NCI-H345 treated with DMSO at 0.1 percent for 48 hours (cell line): ENCODE measurements around the gene FBXL7.

Experiments used
- DNase-seq: peaks from one replicate; lab custom pipeline; 2025; ENCODE audit not compliant: unreplicated experiment; lab: John Stamatoyannopoulos, UW

Gene FBXL7

DNA sequence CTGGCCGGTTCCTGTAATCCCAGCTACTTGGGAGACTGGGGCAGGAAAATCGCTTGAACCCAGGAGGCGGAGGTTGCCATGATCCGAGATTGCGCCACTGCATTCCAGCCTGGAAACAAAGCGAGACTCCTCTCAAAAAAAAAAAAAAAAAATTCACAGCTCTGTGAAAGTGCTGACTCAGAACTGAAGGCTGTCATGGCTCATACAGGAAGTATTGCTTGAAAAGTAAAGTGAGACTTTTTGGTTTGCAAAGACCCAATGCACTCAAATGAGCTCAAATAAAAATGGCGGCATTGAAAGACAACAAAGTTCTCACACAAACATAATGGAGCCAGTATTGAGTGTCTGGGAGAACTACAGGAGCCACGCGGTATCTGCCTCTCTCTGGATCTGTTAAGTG is 202.1 kb downstream of the FBXL7 start:
- DNase-seq: no peak

DNA sequence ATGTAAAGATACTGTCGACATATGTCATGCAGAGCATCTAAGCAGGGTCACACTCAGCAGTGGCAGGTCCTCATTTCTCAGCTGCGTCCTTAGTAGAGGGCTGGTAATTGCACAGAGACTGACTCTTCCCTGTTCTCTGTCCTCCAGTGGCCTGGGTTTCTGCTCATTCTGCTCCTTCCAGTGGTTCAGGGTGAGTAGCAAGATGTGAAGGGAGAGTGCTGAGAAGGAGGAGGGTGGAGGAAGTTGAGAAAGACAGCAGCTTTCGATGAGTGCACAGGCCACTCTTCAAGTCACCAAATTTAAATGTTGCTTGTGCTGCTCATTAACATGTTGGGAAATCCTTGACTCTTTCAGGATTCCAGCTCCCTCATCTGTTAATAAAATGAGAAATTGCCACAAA is 203.9 kb downstream of the FBXL7 start:
- DNase-seq: no peak

DNA sequence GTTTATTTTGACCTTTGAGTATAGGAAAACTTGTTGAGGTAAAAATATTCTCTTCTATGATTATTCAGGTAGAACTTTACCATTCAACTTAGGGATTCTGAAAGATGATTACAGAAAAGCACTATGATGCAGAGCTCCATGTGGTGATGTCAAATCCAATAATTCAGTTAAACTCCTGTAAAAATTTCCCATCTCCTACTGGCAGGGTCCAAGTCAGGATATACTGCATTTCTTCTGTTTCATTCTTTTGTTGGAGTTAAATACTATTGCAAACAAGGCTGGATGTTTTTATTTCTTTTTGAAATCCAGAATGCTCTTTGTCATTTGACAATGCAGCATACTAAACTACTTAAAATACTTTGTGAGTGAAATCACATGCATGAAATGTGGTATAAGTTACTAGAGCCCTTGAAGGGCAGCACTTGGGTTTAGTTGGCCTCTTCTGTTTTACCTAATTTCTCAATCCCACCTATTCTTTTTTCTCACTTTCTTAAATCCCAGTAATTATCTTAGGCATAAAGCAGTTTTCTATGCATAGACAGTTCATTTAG is 204.5 kb downstream of the FBXL7 start:
- DNase-seq: no peak

DNA sequence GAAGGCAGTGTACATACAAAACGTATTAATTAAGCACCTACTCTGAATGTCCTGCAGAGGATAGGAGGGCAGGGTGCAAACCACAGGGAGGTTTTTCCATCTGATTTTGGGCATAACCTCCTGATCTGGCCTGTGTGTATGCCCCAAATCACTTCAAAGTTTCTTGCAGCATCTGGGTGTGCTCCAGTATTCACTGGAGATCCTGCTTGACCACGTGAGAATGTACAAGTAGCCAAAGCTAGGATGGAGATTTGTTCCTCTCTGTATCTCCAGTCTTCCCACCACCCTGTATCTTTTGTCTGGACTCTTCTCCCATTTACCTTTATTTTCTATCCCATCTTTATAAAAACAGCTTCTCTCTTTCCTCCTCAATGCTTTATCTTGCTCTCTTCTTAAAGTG is 207.7 kb downstream of the FBXL7 start:
- no peak for DNase-seq

DNA sequence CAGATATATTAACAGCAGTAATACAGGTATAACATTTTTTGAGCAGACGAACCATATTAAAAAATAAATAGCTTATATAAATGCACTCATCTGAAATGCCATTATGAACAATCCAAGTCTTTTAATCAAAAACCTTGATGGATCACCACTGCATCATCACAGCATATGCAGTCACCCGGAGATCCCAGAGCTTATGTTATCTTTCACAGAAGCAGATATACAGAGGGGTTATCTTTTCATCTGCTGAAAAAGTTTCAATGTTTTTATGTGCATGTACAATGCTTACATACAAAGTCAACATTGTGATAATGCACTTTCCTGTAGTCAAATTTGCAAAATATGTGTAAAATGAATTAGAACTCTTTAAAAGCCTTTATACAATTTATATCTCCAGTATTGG is 211.9 kb downstream of the FBXL7 start:
- DNase-seq: no peak

DNA sequence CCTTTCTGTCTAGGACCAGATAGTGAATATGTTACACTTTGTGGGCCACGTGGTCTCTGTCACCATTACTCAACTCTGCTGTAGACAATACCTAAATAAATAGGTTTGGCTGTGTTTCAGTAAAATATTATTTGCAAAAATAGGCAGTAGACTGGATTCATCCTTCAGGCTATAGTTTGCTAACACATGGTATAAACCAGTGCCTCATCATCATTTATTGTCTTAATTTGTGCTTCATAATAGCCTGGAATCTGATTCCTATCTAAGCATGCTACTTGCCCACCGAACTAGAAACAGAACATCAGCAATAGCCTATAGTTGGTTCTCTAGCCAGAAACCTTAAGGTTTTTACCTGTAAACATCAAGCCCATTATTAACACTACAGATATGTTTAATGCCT is 215.6 kb downstream of the FBXL7 start:
- DNase-seq: no peak

DNA sequence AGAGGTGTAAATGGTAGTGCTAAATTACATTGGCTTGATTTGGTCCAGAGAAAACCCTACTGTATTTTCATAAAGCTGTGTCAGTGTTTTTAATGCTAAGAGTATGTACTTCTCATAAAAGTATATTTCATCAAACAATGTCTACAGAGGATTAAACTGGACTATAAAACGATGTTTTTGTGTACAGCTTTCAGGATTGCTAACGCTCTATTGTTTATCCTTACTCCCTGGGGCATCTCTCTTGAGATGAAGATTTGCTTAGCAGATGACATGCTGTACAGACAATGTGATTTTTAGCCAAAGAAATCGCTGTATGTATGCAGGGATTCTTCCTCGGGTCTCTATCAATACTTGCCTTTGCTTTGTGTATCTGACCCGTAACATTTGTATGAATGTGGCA is 216.0 kb downstream of the FBXL7 start:
- DNase-seq: no peak

DNA sequence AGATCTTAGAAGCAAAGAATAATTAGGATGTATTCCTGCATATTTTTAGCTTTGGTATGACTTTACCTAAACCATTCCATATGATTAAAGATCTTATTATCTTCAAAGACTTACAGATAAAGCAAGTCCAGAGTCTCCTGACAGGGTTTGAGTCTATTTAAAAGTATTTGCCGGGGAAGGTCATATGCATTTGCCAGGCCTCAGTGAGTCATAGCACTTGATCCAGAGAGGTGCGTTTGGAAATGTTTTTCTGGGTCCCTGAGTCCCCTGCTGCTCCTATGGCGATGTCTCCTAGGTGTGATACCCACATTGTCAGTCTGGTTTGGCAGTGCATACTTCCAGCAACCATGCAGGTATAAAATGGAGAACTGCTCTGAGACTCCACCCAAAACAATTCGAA is 217.0 kb downstream of the FBXL7 start:
- DNase-seq: no peak

DNA sequence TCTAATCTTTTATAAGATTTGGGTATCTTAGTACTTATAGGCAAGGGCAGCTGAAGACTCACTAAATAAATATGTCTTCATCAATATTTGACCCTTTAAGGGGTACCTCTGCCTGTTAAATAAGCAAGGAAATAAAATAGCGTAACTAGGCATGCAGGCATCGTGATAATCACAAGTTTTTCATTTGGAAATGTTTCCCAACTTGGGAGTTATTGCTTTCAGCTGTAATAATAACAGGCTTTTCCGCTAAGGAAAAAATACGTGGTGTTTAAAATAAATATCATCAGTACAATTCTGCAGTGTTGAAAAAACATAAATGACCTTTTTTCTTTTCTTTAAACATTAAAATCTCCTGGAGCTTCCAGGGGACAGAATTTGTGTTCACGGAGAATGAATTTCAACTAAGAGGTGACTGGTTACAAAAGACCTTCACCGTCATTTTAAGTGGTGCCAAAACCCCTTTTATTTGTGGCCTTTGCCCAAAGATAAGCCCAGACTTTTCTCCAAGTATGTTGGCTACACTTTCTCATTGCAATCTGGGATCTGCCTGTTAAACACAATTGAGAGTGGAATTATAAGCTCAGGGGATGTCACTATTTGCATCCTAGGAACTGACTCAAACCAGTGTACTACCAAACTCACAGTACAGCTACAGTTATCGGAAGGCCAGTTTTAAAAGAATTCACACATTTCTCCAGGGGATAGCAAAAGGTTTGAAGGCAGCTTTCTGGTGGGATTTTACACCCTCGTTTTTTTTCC is 218.6 kb downstream of the FBXL7 start:
- DNase-seq: no peak

DNA sequence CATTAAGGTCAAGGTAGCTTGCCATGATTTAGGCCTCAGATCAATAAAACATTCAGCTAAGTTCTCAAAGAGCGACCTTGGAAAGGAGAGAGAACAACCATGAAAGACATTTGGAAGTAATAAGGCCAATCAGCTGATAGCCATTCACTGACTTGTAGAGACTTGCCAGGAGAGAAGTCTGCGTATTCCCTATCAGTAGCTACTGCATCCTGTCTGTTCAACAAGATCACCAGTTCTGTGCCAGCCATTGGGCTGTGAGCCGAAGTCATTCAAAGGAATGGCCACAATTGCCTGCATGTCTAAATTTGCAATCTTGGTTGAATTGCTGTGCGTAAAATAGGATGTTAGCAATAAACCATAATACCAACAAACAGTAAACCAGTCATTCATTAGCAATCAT is 219.8 kb downstream of the FBXL7 start:
- DNase-seq: no peak

DNA sequence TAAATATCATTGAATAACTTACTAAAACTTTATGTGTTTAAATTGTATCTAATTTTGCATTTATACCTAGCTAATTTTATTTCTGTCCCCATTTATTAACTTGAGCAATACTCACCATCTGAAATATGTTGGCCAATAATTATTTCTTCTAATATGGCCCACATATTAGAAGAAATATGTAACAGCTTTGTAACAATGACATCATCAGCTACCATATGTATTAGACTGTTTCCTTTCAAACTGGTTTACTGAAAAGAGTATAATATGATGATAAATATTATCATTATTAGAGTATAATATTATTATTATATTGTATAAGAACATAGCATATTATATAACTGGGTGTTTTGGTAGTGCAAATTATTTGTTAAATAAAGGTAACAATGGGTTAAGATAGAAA is 220.5 kb downstream of the FBXL7 start:
- DNase-seq: no peak

DNA sequence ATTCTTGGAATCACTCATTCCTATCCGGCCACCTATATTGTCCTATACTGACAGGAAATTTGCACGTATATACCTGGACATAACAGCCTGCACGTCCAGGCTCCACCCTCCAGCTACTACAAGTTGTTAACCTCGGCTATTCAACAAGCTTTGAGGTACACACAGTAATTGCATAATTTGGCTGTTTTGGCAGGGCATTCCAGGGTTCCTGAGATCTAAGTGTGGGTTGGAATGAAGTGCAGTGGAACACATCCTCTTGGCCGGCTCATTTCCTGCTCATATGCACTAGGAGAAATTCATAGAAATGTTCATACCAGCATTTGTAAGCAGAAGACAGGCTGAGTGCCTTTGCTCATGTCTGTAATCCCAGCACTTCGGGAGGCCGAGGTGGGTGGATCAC is 222.3 kb downstream of the FBXL7 start:
- DNase-seq: no peak

DNA sequence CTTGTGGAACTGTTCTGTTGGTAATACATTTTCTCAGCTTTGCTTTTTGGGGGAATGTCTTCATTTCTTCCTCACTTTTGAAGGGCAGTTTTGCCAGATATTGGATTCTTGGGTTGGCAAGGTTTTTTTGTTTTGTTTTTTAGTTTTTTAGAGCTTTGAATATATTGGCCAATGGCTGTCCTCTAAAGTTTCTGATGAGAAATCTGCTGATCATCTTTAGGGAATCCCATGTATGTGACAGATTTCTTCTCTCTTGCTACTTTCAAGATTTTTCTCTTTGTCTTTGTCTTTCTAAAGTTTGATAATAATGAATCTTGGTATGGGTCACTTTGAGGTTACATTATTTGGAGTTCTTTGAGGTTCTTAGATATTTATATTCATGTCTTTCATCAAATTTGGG is 227.4 kb downstream of the FBXL7 start:
- DNase-seq: no peak

DNA sequence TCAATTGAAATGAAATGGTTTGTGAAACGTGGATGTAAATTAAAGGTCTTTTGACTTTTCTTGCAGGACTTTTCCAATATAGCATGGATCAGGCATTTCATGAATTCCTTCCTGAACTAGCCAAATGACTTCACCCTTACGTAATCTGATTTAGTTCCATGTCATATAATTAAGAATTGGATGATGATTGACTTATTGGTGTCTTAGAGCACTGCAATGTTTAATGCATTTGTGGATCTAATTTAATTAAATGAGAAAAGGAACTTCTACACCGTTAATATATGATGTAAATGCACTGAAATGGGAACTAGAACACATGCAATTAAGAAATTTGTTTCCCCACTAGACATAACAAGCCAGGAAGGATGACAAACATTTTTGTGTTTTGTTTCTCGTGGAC is 228.8 kb downstream of the FBXL7 start:
- no peak for DNase-seq

DNA sequence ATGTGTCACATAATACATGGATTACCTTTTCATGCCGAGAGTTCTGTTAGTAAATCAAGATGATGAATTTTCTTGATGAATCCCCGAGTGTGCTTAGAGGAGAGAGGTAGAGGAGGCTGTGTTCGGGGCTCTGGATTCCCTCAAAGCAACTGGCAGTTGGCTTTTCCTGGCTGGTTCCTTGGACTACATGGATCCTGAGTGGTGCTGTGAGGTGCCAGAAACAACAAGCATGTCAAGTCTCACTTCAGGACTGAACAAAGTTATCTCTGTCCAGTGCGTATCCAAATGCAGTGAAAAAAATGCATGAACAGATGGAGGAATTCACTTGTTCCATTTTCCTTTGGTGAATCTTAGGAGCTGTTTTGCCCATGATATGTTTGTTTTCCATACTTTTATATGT is 231.7 kb downstream of the FBXL7 start:
- no peak for DNase-seq

DNA sequence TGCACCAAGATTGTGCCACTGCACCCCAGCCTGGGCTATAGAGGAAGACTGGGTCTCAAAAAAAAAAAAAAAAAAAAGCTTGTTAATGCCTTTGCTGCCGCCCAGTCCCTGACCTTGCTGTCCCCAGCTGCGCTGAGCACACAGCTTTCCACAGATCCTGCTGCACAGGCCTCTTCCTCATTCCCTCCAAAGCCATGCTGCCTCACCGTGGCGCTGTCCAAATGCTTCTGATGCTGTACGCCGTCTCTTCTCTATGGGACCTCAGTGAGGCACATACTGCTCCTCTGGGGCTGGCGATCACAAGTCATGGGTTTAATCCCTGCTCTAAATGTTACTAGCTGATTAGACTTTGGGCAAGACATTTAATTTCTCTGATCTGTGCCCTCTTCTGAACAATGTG is 234.1 kb downstream of the FBXL7 start:
- no peak for DNase-seq

DNA sequence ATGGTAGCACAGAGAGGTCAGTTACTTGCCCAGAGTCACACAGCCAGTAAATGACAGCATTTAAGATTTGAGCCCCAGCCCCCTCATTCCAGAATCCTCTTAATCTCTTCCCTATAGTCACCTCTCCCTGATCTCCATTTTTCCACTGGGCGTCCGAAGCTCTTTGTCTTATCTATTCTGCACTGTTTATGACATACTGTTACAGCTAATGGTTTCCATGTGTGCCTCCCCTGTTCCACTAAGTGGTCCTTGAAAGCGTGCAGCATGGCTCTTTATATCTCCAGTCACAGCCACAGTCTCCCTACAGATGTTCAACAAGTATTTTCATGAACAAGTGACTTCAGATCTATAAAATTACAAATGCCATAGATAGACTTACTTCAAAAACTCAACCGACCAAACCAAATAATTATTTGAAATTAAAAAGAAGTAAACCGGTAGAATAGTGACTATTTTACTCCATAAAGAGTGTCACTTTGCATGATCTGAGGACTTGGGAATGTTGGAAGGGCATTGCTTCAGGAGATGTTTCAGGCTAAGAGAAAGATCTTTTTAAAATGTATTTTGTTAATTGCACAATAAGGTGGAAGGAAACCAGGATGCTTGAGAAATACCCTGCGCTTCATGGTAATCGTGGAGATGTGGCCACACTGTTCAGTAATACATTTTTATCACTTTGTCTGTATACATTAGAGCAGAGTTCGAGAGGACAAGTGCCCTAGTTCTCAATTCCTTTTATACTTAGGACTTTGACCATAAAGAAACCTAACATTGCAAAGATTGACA is 237.2 kb downstream of the FBXL7 start:
- no peak for DNase-seq

DNA sequence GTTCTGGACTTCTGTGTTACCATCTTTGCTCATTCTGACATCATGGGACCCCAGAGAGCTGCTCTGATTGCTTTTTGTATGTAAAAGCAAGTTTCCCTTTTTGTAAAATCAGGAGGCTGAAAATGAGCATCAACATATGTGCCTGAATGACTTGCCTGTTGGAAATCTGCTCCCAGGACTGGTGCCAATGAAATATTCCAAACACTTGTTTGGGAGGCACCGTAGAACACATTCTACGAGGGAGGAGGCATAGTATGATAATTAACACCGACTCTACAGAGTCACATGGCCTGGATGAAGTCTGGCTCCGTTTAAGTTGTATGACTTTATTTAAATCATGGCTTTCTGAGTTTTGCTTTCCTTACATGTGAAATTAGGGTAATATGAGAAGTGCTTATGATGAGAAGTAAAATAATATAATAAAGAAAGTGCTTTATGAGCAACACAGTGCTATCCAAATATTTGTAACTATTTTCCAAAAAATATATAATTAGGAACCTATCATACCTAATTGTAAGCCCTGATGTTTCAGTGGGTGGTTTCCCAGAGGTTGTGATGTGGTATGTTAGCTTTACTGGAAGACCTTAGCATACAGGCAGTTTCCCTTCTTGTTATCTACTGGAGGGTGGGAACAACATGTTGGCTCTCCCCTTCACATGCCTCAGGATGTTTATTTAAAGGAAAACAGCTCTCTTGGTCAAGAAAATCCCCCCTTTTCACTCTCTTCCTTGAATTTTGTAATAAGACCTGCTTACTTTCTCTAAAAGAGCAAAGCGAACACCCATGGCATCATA is 238.1 kb downstream of the FBXL7 start:
- DNase-seq: no peak

DNA sequence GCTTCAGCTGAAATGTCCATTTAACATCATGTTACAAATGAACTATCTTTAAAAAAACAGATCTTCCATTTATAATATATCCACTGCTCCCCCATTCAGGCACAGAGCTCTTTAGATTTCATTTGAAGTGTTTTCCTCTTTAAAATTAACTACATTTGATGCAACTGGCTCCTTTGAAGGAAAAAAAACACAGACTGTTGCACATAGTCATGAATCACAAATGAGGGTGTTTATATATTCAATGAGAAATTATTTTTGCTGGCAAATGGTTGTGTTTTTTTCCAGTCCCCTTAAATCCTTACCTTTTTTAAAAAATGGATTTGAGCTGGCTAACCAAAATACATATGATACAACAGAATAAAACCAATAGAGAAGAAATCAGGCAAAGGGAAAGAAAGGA is 240.4 kb downstream of the FBXL7 start:
- no peak for DNase-seq

DNA sequence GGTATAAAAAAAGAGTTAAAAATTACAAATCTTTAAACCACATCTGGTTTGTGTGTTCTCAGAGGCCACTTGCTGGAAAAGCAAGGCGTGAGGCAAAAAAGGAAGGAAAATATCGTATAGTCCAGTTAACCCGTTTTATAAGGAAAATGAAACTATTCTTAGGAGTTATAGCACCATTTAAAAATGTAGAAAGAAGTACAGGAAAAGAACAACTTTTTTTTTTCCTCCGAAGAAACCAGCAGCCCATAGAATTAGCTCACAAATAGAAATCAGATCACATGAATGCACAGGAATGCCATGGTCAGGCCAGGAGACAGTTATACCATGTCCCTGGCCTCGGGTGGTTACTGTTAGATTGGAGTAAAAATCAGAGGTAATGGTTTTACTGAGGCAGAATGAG is 241.6 kb downstream of the FBXL7 start:
- DNase-seq: no peak

DNA sequence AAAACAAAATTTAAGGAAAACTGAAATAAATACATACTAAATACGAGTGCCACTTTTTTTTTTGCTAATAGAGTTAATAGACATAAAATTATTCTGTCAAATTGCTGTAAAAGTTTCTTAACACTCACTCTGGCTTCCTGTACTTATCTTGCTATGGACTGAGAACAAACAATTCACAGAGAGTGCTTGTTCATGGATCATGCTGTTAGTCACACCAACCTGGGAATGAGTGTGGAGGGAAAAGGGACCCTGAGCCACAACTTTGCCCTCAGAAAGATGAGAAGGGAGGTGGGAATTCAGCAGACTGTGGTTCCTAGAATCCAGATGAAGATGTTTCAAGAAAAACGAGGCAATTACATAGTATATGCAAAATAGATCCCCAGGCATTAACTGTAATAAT is 246.9 kb downstream of the FBXL7 start:
- no peak for DNase-seq

DNA sequence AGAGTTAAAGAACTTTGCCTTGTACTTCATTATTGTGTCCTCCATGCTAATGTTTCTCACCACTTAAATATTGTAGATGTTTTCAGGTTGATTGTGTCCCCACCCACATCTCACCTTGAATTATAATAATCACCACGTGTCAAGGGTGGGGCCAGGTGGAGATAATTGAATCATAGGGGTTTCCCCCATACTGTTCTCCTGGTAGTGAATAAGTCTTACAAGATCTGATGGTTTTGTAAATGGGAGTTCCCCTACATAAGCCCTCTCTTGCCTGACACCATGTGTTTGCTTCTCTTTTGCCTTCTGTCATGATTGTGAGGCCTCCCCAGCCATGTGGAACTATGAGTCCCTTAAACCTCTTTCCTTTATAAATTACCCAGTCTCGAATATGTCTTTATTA is 248.3 kb downstream of the FBXL7 start:
- DNase-seq: no peak
